Measurements from ENCODE around the gene GNAL. TPM values are rescaled to one million over a fixed set of nuclear protein-coding genes. Genes with fewer than 3 reads are reported as not detected.

The GNAL gene
- total RNA-seq, 1 experiment from 2014 or later = 24.0 TPM

GRCh38 chr18:11674119-11674518 lies 14.9 kb upstream of the GNAL start:
- H3K27me3 ChIP-seq (ENCODE audit: insufficient read depth, low read length) = no peaks in the 10 kb centered on the region
- no peak for DNase-seq
- no peak overlapping the region for H3K4ac ChIP-seq (ENCODE audit: low read depth, low read length)
- H2BK15ac ChIP-seq (ENCODE audit: low read depth, low read length) = no peak overlapping the region
- no peak overlapping the region for H3K4me2 ChIP-seq (ENCODE audit: insufficient read depth, insufficient read length, low read length)
- H3K4me1 Mint-ChIP-seq = peaks cover 19 to 22% of the 10 kb centered on the region in 2 experiments
- no peak overlapping the region for H2BK120ac ChIP-seq (ENCODE audit: low read depth, low read length, poor library complexity, severe bottlenecking)
- no peaks in the 10 kb centered on the region for H3K36me3 Mint-ChIP-seq (ENCODE audit: insufficient read depth in 1 of 3, low read depth in 3 of 3)
- H3K27ac Mint-ChIP-seq = no peak overlapping the region
- peaks cover 16% of the 10 kb centered on the region for H3K27me3 Mint-ChIP-seq (ENCODE audit: low read depth)
- H2AK5ac ChIP-seq (ENCODE audit: insufficient read length, low read length) = no peak overlapping the region
- no peaks in the 10 kb centered on the region for H3K4me1 ChIP-seq (ENCODE audit: insufficient read depth, low read length)
- no peak overlapping the region for H3K14ac ChIP-seq (ENCODE audit: insufficient read depth, low read length)
- no peaks in the 10 kb centered on the region for H3K79me1 ChIP-seq (ENCODE audit: insufficient read depth, low read depth, low read length, poor library complexity, severe bottlenecking)
- no peak overlapping the region for H3K18ac ChIP-seq (ENCODE audit: insufficient read length, low read depth, low read length)
- no peak for TF ChIP-seq CTCF (conservative IDR thresholded peaks at IDR 0.05)
- H3K9ac ChIP-seq (ENCODE audit: extremely low read depth, insufficient read length, low read length) = no peak overlapping the region
- no peak overlapping the region for H2BK5ac ChIP-seq (ENCODE audit: insufficient read length, low read length)
- no peak overlapping the region for H2AFZ ChIP-seq (ENCODE audit: low read length)
- no CpG with 5 or more reads among the region's 3 CpGs for WGBS (ENCODE audit: extremely low coverage, insufficient read length, low lambda C conversion rate)
- no peak overlapping the region for H3K4me3 Mint-ChIP-seq
- no peak overlapping the region for H3T11ph ChIP-seq (ENCODE audit: low read length)
- H3K27ac ChIP-seq (ENCODE audit: insufficient read length, low read depth, low read length) = no peak overlapping the region
- H3K9me3 Mint-ChIP-seq = no peaks in the 10 kb centered on the region
- no peaks in the 10 kb centered on the region for H3K79me2 ChIP-seq (ENCODE audit: insufficient read depth, low read length)
- no peaks in the 10 kb centered on the region for H4K20me1 ChIP-seq (ENCODE audit: control insufficient read depth, insufficient read depth, insufficient read length)
- no peak overlapping the region for H4K5ac ChIP-seq (ENCODE audit: insufficient read length, low read depth, low read length)
- H3K23me2 ChIP-seq (ENCODE audit: insufficient read length, low read depth, low read length, poor library complexity, severe bottlenecking) = no peaks in the 10 kb centered on the region
- no peak overlapping the region for H2BK20ac ChIP-seq (ENCODE audit: low read depth, low read length, poor library complexity, severe bottlenecking)
- no peaks in the 10 kb centered on the region for H3K9me3 ChIP-seq (ENCODE audit: control insufficient read depth, low read depth, low read length)
- no peak overlapping the region for H4K8ac ChIP-seq (replicated peaks; ENCODE audit: insufficient read length, low read depth, low read length)
- H2BK12ac ChIP-seq (ENCODE audit: insufficient read length, low read depth, low read length) = no peak overlapping the region
- H3K56ac ChIP-seq (ENCODE audit: insufficient read length, low read depth, low read length) = no peak overlapping the region
- no peak overlapping the region for H3K23ac ChIP-seq (ENCODE audit: insufficient read length, low read depth, low read length)
- no peak overlapping the region for H4K91ac ChIP-seq (ENCODE audit: insufficient read length, low read depth, low read length)
